GM21825 (cell line): ENCODE results near the gene TYROBP.
"Not testable (repeated sequence)": the region's sequence is repeated elsewhere in the genome, so short reads cannot be mapped to it uniquely, and the experiment has no call there.

Source experiments
- ATAC-seq: cut with Tn5 transposase; IDR thresholded peaks from one replicate; pipeline ENCODE4 v1.9.1; 2021; ENCODE audit warnings: mild to moderate bottlenecking, moderate library complexity; ENCODE audit not compliant: unreplicated experiment

The TYROBP gene

GRCh38 chr19:35879068-35879467 lies 29.0 kb downstream of the TYROBP start:
- ATAC-seq = no peak

DNA sequence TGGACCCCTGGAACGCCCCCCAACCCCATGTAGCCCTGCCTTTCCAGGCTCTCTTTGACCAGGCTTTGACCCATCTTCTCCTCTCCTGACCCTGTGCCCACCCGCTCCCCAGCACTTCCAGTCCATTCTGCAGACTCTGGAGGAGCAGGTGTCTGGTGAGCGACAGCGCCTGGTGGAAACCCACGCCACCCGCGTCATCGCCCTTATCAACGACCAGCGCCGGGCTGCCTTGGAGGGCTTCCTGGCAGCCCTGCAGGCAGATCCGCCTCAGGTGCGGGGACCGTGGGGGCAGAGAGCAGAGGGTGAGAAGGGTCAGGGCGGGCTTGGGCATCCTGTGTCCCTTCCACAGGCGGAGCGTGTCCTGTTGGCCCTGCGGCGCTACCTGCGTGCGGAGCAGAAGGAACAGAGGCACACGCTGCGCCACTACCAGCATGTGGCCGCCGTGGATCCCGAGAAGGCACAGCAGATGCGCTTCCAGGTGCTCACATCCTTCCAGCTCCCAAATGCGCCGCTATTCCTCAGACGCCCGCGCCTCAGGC lies 33.6 kb downstream of the TYROBP start:
- no peak for ATAC-seq

- ATAC-seq = no peak
Measured at GRCh38 chr19:35872180-35872579, 35.9 kb downstream of the TYROBP start.

DNA sequence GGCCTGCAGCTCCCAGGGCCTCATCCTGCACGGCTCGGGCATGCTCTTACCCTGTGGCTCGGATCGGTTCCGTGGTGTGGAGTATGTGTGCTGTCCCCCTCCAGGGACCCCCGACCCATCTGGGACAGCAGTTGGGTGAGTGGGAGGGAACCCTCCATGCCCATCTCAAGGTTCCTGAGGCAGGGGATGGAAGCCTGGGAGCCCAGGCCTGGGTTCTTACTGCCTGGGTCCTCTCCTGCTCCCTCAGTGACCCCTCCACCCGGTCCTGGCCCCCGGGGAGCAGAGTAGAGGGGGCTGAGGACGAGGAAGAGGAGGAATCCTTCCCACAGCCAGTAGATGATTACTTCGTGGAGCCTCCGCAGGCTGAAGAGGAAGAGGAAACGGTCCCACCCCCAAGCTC lies 36.5 kb downstream of the TYROBP start:
- ATAC-seq = no peak

DNA sequence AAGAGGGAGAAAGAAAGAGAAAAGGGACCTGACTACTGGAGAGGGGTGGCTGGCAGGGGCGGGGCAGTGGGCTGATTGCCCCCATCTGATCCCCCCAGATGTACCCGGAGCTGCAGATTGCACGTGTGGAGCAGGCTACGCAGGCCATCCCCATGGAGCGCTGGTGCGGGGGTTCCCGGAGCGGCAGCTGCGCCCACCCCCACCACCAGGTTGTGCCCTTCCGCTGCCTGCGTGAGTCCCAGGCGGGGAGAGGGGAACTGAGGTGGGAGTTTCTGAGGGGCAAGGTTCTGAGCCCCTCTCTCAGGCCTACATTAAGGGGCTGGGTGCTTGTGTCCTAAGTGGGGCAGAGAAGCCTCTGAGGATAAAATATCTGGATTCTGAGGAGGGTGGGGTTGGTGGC lies 37.3 kb downstream of the TYROBP start:
- no peak for ATAC-seq

- not testable (repeated sequence) for ATAC-seq
Measured at GRCh38 chr19:35870124-35870736, 37.9 kb downstream of the TYROBP start.

DNA sequence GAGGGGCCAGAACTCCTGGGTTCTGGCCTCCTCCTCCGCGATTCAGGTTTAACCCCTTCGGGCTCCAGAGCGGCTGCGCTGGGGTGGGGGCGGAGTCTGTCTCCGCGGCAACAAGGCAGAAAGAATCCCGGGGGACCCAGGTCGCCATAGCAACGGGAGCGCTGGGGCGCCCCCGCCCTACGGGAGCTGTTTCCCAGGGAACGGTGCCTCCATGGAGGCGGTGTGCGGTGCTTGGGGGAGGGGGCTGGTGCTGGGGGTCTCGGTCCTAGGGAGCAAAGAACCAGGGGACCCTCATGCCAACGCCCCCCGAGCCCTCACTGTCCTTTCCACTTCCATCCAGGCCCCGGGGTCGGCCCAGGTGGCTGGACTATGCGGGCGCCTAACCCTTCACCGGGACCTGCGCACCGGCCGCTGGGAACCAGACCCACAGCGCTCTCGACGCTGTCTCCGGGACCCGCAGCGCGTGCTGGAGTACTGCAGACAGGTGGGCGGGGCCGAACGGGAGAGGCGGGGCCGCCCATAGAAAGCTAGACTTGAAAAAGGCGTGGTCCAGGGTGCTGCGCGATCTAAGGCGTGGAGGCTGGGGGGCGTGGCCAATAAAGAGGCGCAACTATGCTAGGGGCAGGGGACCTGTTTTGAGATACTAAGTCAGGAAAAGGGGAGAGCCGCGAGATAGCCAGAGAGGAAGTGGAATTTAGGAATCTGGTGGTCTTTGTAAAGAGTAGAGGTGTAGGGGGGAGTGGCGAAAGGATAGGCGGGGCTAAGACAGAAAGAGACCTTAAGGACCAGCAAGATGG lies 38.6 kb downstream of the TYROBP start:
- ATAC-seq = no peak

GRCh38 chr19:35868823-35869326 lies 39.2 kb downstream of the TYROBP start:
- no peak for ATAC-seq

GRCh38 chr19:35868172-35868822 lies 39.8 kb downstream of the TYROBP start, which contains the start of gene APLP1:
Gene APLP1, plus strand, starts transcription at chr19:35868574. Its CDS starts 63 bp downstream, at chr19:35868637.
- no peak for ATAC-seq

- no peak for ATAC-seq
Measured at GRCh38 chr19:35863018-35863417, 45.1 kb downstream of the TYROBP start.

GRCh38 chr19:35862528-35862927 lies 45.6 kb downstream of the TYROBP start:
- no peak for ATAC-seq

- no peak for ATAC-seq
Measured at GRCh38 chr19:35861640-35862160, 46.4 kb downstream of the TYROBP start.

GRCh38 chr19:35860818-35861639 lies 47.1 kb downstream of the TYROBP start:
- ATAC-seq = no peak

- ATAC-seq = no peak
Measured at GRCh38 chr19:35860436-35860817, 47.7 kb downstream of the TYROBP start.

- no peak for ATAC-seq
Measured at GRCh38 chr19:35859414-35859813, 48.7 kb downstream of the TYROBP start.

DNA sequence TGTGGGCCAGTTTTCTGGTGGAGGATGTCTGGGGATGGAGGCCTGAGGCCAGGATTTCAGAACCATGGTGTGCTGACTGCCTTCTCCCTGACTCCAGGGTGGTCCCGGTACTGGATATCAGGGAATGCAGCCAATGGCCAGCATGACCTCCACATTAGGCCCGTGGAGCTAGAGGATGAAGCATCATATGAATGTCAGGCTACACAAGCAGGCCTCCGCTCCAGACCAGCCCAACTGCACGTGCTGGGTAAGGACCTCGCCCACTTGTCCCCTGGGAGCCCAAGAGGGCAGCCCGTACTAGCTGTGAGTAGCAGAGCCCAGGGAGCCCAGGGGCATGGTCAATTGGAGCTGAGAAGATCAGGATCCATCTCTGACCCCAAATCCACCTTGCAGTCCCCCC lies 49.8 kb downstream of the TYROBP start:
- no peak for ATAC-seq

- no peak for ATAC-seq
Measured at GRCh38 chr19:35856546-35857149, 51.4 kb downstream of the TYROBP start, which contains the start of gene KIRREL2. Gene KIRREL2, plus strand, starts transcription at chr19:35856911. Its CDS starts 209 bp downstream, at chr19:35857120.
